ENCODE results near the gene OVOL2. TPM values are rescaled to one million over a fixed set of nuclear protein-coding genes. Genes with fewer than 3 reads are reported as not detected.

Gene OVOL2
- total and polyA plus RNA-seq, 2 of the 8 experiments (the other 6 are each of a cell fraction or from before 2014, with no cell fraction given): 11.0 to 11.4 TPM

- no peak overlapping the region for H2BK120ac ChIP-seq (replicated peaks; ENCODE audit: low read depth, low read length)
- no peak overlapping the region for H3K14ac ChIP-seq (ENCODE audit: insufficient read length)
- H3K4ac ChIP-seq (replicated peaks; ENCODE audit: insufficient read length, low read depth, low read length): no peak overlapping the region
- H4K20me1 ChIP-seq (replicated peaks in 1 of 2; ENCODE audit: control insufficient read depth in 1 of 2, insufficient read depth in 2 of 2, low read length in 2 of 2): peaks cover 0 to 1% of the 10 kb centered on the region in 2 experiments
- H4K8ac ChIP-seq (ENCODE audit: extremely low read depth, insufficient read depth, low read length): no peak overlapping the region
- CTCF ChIA-PET (ENCODE audit: partially characterized antibody): interaction anchor here (0.7 to 4.4 kb wide), 13 partner anchors 14 to 563 kb away, joined by 3 to 48 read pairs (median 4); no protein-coding TSS in a partner anchor
- no peak overlapping the region for H3K4me2 ChIP-seq (ENCODE audit: insufficient read depth in 1 of 2, low read depth in 2 of 2, low read length in 2 of 2)
- no peak overlapping the region for H3K4me3 ChIP-seq (ENCODE audit: extremely low read depth in 1 of 4, insufficient read depth in 2 of 4, low read depth in 3 of 4, low read length in 4 of 4)
- H4K91ac ChIP-seq (replicated peaks; ENCODE audit: insufficient read length, low read length): no peak overlapping the region
- FAIRE-seq: peak; percentile 72
- POLR2A ChIA-PET (ENCODE audit: partially characterized antibody): no interaction called here
- H3K56ac ChIP-seq (replicated peaks; ENCODE audit: insufficient read length, low read depth, low read length): no peak overlapping the region
- DNase-seq (ENCODE audit: low read depth in 1 of 2, low spot score in 2 of 2): no peak
- H3K79me2 ChIP-seq (ENCODE audit: control insufficient read depth in 1 of 2, insufficient read depth in 2 of 2, low read length in 2 of 2): no peaks in the 10 kb centered on the region
- no peak overlapping the region for H2AK5ac ChIP-seq (ENCODE audit: low read depth, low read length)
- no peaks in the 10 kb centered on the region for H3K79me1 ChIP-seq (ENCODE audit: low read depth, low read length)
- no peak overlapping the region for H3K27ac ChIP-seq (ENCODE audit: low read depth, low read length)
- H3K9me3 ChIP-seq (ENCODE audit: insufficient read depth in 2 of 2, low read depth in 1 of 2, low read length in 1 of 2): no peaks in the 10 kb centered on the region; a peak in 1 of 4 replicates
- no peaks in the 10 kb centered on the region for H3K4me1 ChIP-seq (replicated peaks in 1 of 4; ENCODE audit: control insufficient read depth in 3 of 4, insufficient read depth in 4 of 4, low read length in 3 of 4)
- H2BK15ac ChIP-seq (ENCODE audit: low read length): no peak overlapping the region
- no peak overlapping the region for H2BK12ac ChIP-seq (ENCODE audit: low read depth, low read length)
- no peak overlapping the region for H4K5ac ChIP-seq (ENCODE audit: insufficient read length, low read depth, low read length)
- no peak overlapping the region for H2BK20ac ChIP-seq (ENCODE audit: low read length)
- H3K9ac ChIP-seq (replicated peaks in 1 of 4; ENCODE audit: extremely low read depth in 1 of 4, low read depth in 3 of 4, low read length in 3 of 4): no peak overlapping the region
- peaks cover 13% of the 10 kb centered on the region; the same call in 1 of the 2 replicates for H3K23me2 ChIP-seq (ENCODE audit: low read depth, low read length)
- H2BK5ac ChIP-seq (ENCODE audit: low read depth, low read length): no peak overlapping the region
- peaks cover 8 to 21% (median 13%) of the 10 kb centered on the region in 4 experiments; a peak in 5 of 8 replicates for H3K36me3 ChIP-seq (ENCODE audit: control insufficient read depth in 2 of 4, insufficient read depth in 4 of 4, low read length in 3 of 4)
- no peak overlapping the region for H3K23ac ChIP-seq (ENCODE audit: insufficient read length)
- H2AFZ ChIP-seq (ENCODE audit: low read length): no peak overlapping the region
- 21% methylated on average over 1 of the region's 1 CpG; no CpG with 5 or more reads in 1 of the 2 experiments for WGBS, 2 experiments (ENCODE audit: extremely low coverage in 1 of 2, insufficient coverage in 1 of 2, insufficient read length in 1 of 2, insufficient replicate concordance in 2 of 2, low coverage in 1 of 2, low lambda C conversion rate in 2 of 2, missing lambda C conversion rate in 1 of 2)
- no peaks in the 10 kb centered on the region for H3K27me3 ChIP-seq (replicated peaks in 1 of 4; ENCODE audit: control insufficient read depth in 3 of 4, extremely low read depth in 1 of 4, insufficient read depth in 3 of 4, low read length in 3 of 4)
- H3K18ac ChIP-seq (ENCODE audit: extremely low read depth, low read length): no peak overlapping the region
- TF ChIP-seq KDM1A (IDR thresholded peaks at IDR 0.05; ENCODE audit: borderline replicate concordance, low read length): no peak
- TF ChIP-seq YY1 (IDR thresholded peaks at IDR 0.05; ENCODE audit: low read depth, low read length): no peak
- TF ChIP-seq ATF2 (IDR thresholded peaks at IDR 0.05; ENCODE audit: low read length): no peak
- peak; percentile 69 to 94 (median 78) for TF ChIP-seq CTCF (IDR thresholded peaks at IDR 0.05; ENCODE audit: control extremely low read depth in 1 of 3, insufficient read depth in 1 of 3, low read depth in 1 of 3, low read length in 3 of 3)
- no peak for TF ChIP-seq POLR2A (IDR thresholded peaks at IDR 0.05; ENCODE audit: control extremely low read depth in 1 of 2, low read depth in 2 of 2, low read length in 2 of 2)
- TF ChIP-seq RBBP5 (IDR thresholded peaks at IDR 0.05; ENCODE audit: borderline replicate concordance, low read depth, low read length): no peak
- TF ChIP-seq KDM5A (IDR thresholded peaks at IDR 0.05; ENCODE audit: low read length): no peak
- no peak for TF ChIP-seq JUND (IDR thresholded peaks at IDR 0.05; ENCODE audit: low read length)
- no peak for TF ChIP-seq BCL11A (IDR thresholded peaks at IDR 0.05; ENCODE audit: low read depth in 2 of 2, low read length in 2 of 2)
These were observed 38.6 kb downstream of the OVOL2 start for GRCh38 chr20:18019068-18019467.
